GM13977 (cell line): ENCODE measurements around the gene ABI3BP.

Source experiments
- DNase-seq: peaks from one replicate; pipeline ENCODE4 v3.0.0; 2012; ENCODE audit warnings: low spot score
- CTCF ChIP-seq: IDR thresholded peaks from 2 replicates; pipeline ENCODE4 v1.5.1; 2012; ENCODE audit warnings: mild to moderate bottlenecking, control low read depth; ENCODE audit not compliant: insufficient read depth; ENCODE audit errors: extremely low read depth, missing control alignments
- in situ Hi-C: fragments of 300-500 bp; cut with MboI; formaldehyde crosslinking; loops from one replicate; pipeline ENCODE4 v1.12.0; 2022; ENCODE audit warnings: low sequenced_read_pairs, low pct_unique_long_range_greater_than_20kb, mixed read lengths, inconsistent platforms; ENCODE audit not compliant: unreplicated experiment

ABI3BP gene

GRCh38 chr3:100804631-100805030 lies 188.6 kb downstream of the ABI3BP start:
- DNase-seq, result no peak
- in situ Hi-C loops, result no loop called here
- TF ChIP-seq CTCF, result no peak

GRCh38 chr3:100803711-100804110 lies 189.5 kb downstream of the ABI3BP start:
- in situ Hi-C loops, result no loop called here
- TF ChIP-seq CTCF, result no peak
- no peak for DNase-seq

GRCh38 chr3:100802126-100802525 lies 191.1 kb downstream of the ABI3BP start:
- no peak for TF ChIP-seq CTCF
- DNase-seq, result no peak
- in situ Hi-C loops, result no loop called here

- DNase-seq, result no peak
- TF ChIP-seq CTCF, result no peak
- in situ Hi-C loops, result no loop called here
Observed at GRCh38 chr3:100798012-100798411, 195.2 kb downstream of the ABI3BP start.

- DNase-seq, result no peak
- peak; percentile 40 for TF ChIP-seq CTCF
- in situ Hi-C loops, result no loop called here
Observed at GRCh38 chr3:100796556-100796955, 196.7 kb downstream of the ABI3BP start.

GRCh38 chr3:100789579-100789978 lies 203.6 kb downstream of the ABI3BP start:
- TF ChIP-seq CTCF, result no peak
- DNase-seq, result no peak
- in situ Hi-C loops, result no loop called here

GRCh38 chr3:100783619-100784018 lies 209.6 kb downstream of the ABI3BP start:
- no peak for TF ChIP-seq CTCF
- DNase-seq, result no peak
- in situ Hi-C loops, result no loop called here
